Gastroesophageal sphincter (tissue), 3 donors: ENCODE results near the gene TNS1.

Experiments used
- CTCF ChIP-seq, 4 experiments: fragments of 200-600 bp in 2 of 4; fragments of 450-650 bp in 2 of 4; sonication (generic) in 1 of 4; IDR thresholded peaks; one replicate each; pipeline ENCODE4 v1.5.1; 2017 to 2019; ENCODE audit warnings: antibody characterized with exemption in 4 of 4, mild to moderate bottlenecking in 2 of 4, moderate library complexity in 2 of 4
- POLR2A ChIP-seq, 2 donors: fragments of 450-650 bp; IDR thresholded peaks; one replicate each; pipeline ENCODE4 v1.6.1; 2017; ENCODE audit warnings: antibody characterized with exemption in 2 of 2, mild to moderate bottlenecking in 2 of 2, moderate library complexity in 1 of 2

- no peak for TF ChIP-seq POLR2A (IDR thresholded peaks at IDR 0.05)
- TF ChIP-seq CTCF (IDR thresholded peaks at IDR 0.05) = no peak
These were observed 31.6 kb downstream of the TNS1 start for GRCh38 chr2:217971166-217971565.
